Measurements from ENCODE around the gene GRID2. TPM values are rescaled to one million over a fixed set of nuclear protein-coding genes. Genes with fewer than 3 reads are reported as not detected.

GRID2 gene
- total and polyA plus RNA-seq, 12 donors: 0.55 to 4.0 (median 2.0) TPM

GRCh38 chr4:93016350-93016749 lies 712.6 kb downstream of the GRID2 start:
- 79 to 95% (median 92%) methylated on average over 2 of the region's 2 CpGs for WGBS, 4 donors
- no peak overlapping the region for H3K4me3 ChIP-seq
- no peaks in the 10 kb centered on the region for H3K4me1 ChIP-seq (replicated peaks in 1 of 2)
- H3K27me3 ChIP-seq: no peaks in the 10 kb centered on the region
- H3K9me3 ChIP-seq (replicated peaks in 1 of 3): no peaks in the 10 kb centered on the region
- no peaks in the 10 kb centered on the region for H3K36me3 ChIP-seq (replicated peaks in 1 of 2)
- no peak overlapping the region for H3K27ac ChIP-seq
- no peak for DNase-seq
- intact Hi-C loops (cut with DNase I): no loop called here
- TF ChIP-seq POLR2A (IDR thresholded peaks at IDR 0.05) (no peak), CTCF (IDR thresholded peaks at IDR 0.05) (no peak)

GRCh38 chr4:93018243-93018642 lies 714.5 kb downstream of the GRID2 start:
- Histone ChIP-seq H3K9me3 (replicated peaks in 1 of 3) (no peaks in the 10 kb centered on the region), H3K36me3 (replicated peaks in 1 of 2) (no peaks in the 10 kb centered on the region), H3K27ac (no peak overlapping the region), H3K4me3 (no peak overlapping the region), H3K4me1 (replicated peaks in 1 of 2) (no peaks in the 10 kb centered on the region), H3K27me3 (no peaks in the 10 kb centered on the region)
- intact Hi-C loops (cut with DNase I): no loop called here
- no peak for DNase-seq
- 41 to 50% (median 46%) methylated on average over 2 of the region's 2 CpGs for WGBS, 4 donors
- TF ChIP-seq CTCF (IDR thresholded peaks at IDR 0.05): no peak
- TF ChIP-seq POLR2A (IDR thresholded peaks at IDR 0.05): no peak

- no peak for TF ChIP-seq CTCF (IDR thresholded peaks at IDR 0.05)
- no peak for TF ChIP-seq POLR2A (IDR thresholded peaks at IDR 0.05)
- H3K27ac ChIP-seq: no peak overlapping the region
- no peaks in the 10 kb centered on the region for H3K4me1 ChIP-seq (replicated peaks in 1 of 2)
- H3K9me3 ChIP-seq (replicated peaks in 1 of 3): no peaks in the 10 kb centered on the region
- no peaks in the 10 kb centered on the region for H3K36me3 ChIP-seq (replicated peaks in 1 of 2)
- H3K4me3 ChIP-seq: no peak overlapping the region
- H3K27me3 ChIP-seq: no peaks in the 10 kb centered on the region
- intact Hi-C loops (cut with DNase I): no loop called here
- no peak for DNase-seq
These were observed 715.0 kb downstream of the GRID2 start for GRCh38 chr4:93018806-93019205.

- no peak overlapping the region for H3K27ac ChIP-seq
- WGBS, 4 donors: 66 to 96% (median 82%) methylated on average over 1 of the region's 1 CpG
- intact Hi-C loops (cut with DNase I): no loop called here
These were observed 726.0 kb downstream of the GRID2 start for GRCh38 chr4:93029769-93030168.

More at GRCh38 chr4:93029769-93030168, 726.0 kb downstream of the GRID2 start:
- no peaks in the 10 kb centered on the region for H3K27me3 ChIP-seq
- TF ChIP-seq CTCF (IDR thresholded peaks at IDR 0.05) (no peak), POLR2A (IDR thresholded peaks at IDR 0.05) (no peak)
- no peaks in the 10 kb centered on the region for H3K36me3 ChIP-seq (replicated peaks in 1 of 2)
- H3K4me3 ChIP-seq: no peak overlapping the region
- no peak for DNase-seq
- no peaks in the 10 kb centered on the region for H3K9me3 ChIP-seq (replicated peaks in 1 of 3)
- no peaks in the 10 kb centered on the region for H3K4me1 ChIP-seq (replicated peaks in 1 of 2)
